ENCODE results near the gene PPP3CA. TPM values are rescaled to one million over a fixed set of nuclear protein-coding genes. Genes with fewer than 3 reads are reported as not detected.

The PPP3CA gene
- total RNA-seq, 4 donors from 2014 or later = 28.7 to 51.7 (median 39.0) TPM

- Histone ChIP-seq H3K9me3 (no peaks in the 10 kb centered on the region), H3K4me1 (peaks cover 39% of the 10 kb centered on the region), H3K27ac (no peak overlapping the region), H3K4me3 (no peak overlapping the region), H3K36me3 (no peaks in the 10 kb centered on the region), H3K27me3 (no peaks in the 10 kb centered on the region)
- 85% methylated on average over 3 of the region's 3 CpGs for WGBS
- no peak for TF ChIP-seq POLR2A (IDR thresholded peaks at IDR 0.05)
- no peak for DNase-seq (ENCODE audit: low spot score in 2 of 2)
These were observed 147.6 kb downstream of the PPP3CA start for GRCh38 chr4:101199507-101200285.

- Histone ChIP-seq H3K27me3 (no peaks in the 10 kb centered on the region), H3K9me3 (no peaks in the 10 kb centered on the region), H3K27ac (no peak overlapping the region), H3K36me3 (no peaks in the 10 kb centered on the region), H3K4me3 (no peak overlapping the region), H3K4me1 (peaks cover 39% of the 10 kb centered on the region)
- DNase-seq (ENCODE audit: low spot score in 2 of 2) = no peak
- TF ChIP-seq EP300 (IDR thresholded peaks at IDR 0.05) (no peak), CTCF (IDR thresholded peaks at IDR 0.05) (no peak), POLR2AphosphoS5 (IDR thresholded peaks at IDR 0.05) (no peak), POLR2A (IDR thresholded peaks at IDR 0.05) (no peak)
- 65% methylated on average over 4 of the region's 4 CpGs for WGBS
These were observed 148.5 kb downstream of the PPP3CA start for GRCh38 chr4:101198682-101199339.

- H3K27me3 ChIP-seq = no peaks in the 10 kb centered on the region
- H3K27ac ChIP-seq = no peak overlapping the region
- no peak for DNase-seq (ENCODE audit: low spot score in 2 of 2)
- H3K36me3 ChIP-seq = no peaks in the 10 kb centered on the region
- no peak for TF ChIP-seq POLR2A (IDR thresholded peaks at IDR 0.05)
- no peak for TF ChIP-seq POLR2AphosphoS5 (IDR thresholded peaks at IDR 0.05)
- no peak for TF ChIP-seq CTCF (IDR thresholded peaks at IDR 0.05)
- no peak for TF ChIP-seq EP300 (IDR thresholded peaks at IDR 0.05)
- H3K9me3 ChIP-seq = no peaks in the 10 kb centered on the region
- H3K4me3 ChIP-seq = no peak overlapping the region
- 81% methylated on average over 4 of the region's 4 CpGs for WGBS
- peaks cover 40% of the 10 kb centered on the region for H3K4me1 ChIP-seq
These were observed 150.0 kb downstream of the PPP3CA start for GRCh38 chr4:101197350-101197749.

GRCh38 chr4:101192244-101192643 lies 155.1 kb downstream of the PPP3CA start:
- H3K4me1 ChIP-seq = peaks cover 15% of the 10 kb centered on the region
- H3K27ac ChIP-seq = peak overlapping the region; percentile 49
- no peaks in the 10 kb centered on the region for H3K27me3 ChIP-seq
- TF ChIP-seq POLR2A (IDR thresholded peaks at IDR 0.05) (no peak), POLR2AphosphoS5 (IDR thresholded peaks at IDR 0.05) (no peak), CTCF (IDR thresholded peaks at IDR 0.05) (no peak), EP300 (IDR thresholded peaks at IDR 0.05) (no peak)
- H3K36me3 ChIP-seq = no peaks in the 10 kb centered on the region
- no peak overlapping the region for H3K4me3 ChIP-seq
- no peaks in the 10 kb centered on the region for H3K9me3 ChIP-seq
- no peak for DNase-seq (ENCODE audit: low spot score in 2 of 2)

- Histone ChIP-seq H3K4me3 (no peak overlapping the region), H3K27me3 (no peaks in the 10 kb centered on the region), H3K36me3 (no peaks in the 10 kb centered on the region), H3K4me1 (peaks cover 20% of the 10 kb centered on the region), H3K27ac (peak overlapping the region; percentile 49), H3K9me3 (no peaks in the 10 kb centered on the region)
- peak in 2 of 3 donors; percentile 33 to 39 for TF ChIP-seq POLR2AphosphoS5 (IDR thresholded peaks at IDR 0.05)
- TF ChIP-seq CTCF (IDR thresholded peaks at IDR 0.05) = no peak
- no peak for TF ChIP-seq POLR2A (IDR thresholded peaks at IDR 0.05)
- TF ChIP-seq EP300 (IDR thresholded peaks at IDR 0.05) = peak; percentile 19
- whole genome bisulfite sequencing = 30% methylated on average over 4 of the region's 4 CpGs
- DNase-seq (ENCODE audit: low spot score in 2 of 2) = peak in 1 of 2 donors; percentile 79
These were observed 155.8 kb downstream of the PPP3CA start for GRCh38 chr4:101191302-101192098.
